ENCODE results near the gene ARMC7.
A peak's percentile ranks its signal among the peaks of the same experiment; 100 is the strongest.
"Not testable (repeated sequence)": the region's sequence is repeated elsewhere in the genome, so short reads cannot be mapped to it uniquely, and the experiment has no call there.

ARMC7 gene

GRCh38 chr17:75154195-75155106, 44.7 kb downstream of the ARMC7 start, which contains the start of gene JPT1:
TSS of gene JPT1 (minus strand) at chr17:75154512. CDS start at chr17:75154397, 115 bp downstream.
- DNase-seq, result peak; percentile 99

- DNase-seq, result no peak
These were observed 45.4 kb downstream of the ARMC7 start for GRCh38 chr17:75155191-75155601.

- peak; percentile 27 for DNase-seq
These were observed 48.7 kb downstream of the ARMC7 start for GRCh38 chr17:75158480-75158879.

GRCh38 chr17:75159196-75160031, 49.6 kb downstream of the ARMC7 start:
- peak; percentile 22 for DNase-seq

- no peak for DNase-seq
These were observed 50.4 kb downstream of the ARMC7 start for GRCh38 chr17:75160211-75160610.

GRCh38 chr17:75163074-75163473, 53.3 kb downstream of the ARMC7 start:
- DNase-seq, result no peak

GRCh38 chr17:75164606-75165005, 54.8 kb downstream of the ARMC7 start:
- not testable (repeated sequence) for DNase-seq

- no peak for DNase-seq
These were observed 59.2 kb downstream of the ARMC7 start for GRCh38 chr17:75168998-75169397.

- DNase-seq, result no peak
These were observed 63.8 kb downstream of the ARMC7 start for GRCh38 chr17:75173526-75173925.

- DNase-seq, result no peak
These were observed 65.2 kb downstream of the ARMC7 start for GRCh38 chr17:75174996-75175395.

- DNase-seq, result no peak
These were observed 66.9 kb downstream of the ARMC7 start for GRCh38 chr17:75176625-75177024.

- no peak for DNase-seq
These were observed 68.7 kb downstream of the ARMC7 start for GRCh38 chr17:75178453-75178852.
